ENCODE data around the gene MGAT3. TPM values are rescaled to one million over a fixed set of nuclear protein-coding genes. Genes with fewer than 3 reads are reported as not detected.

The MGAT3 gene
- total RNA-seq, 1 donor from 2014 or later: 32.7 TPM

DNA sequence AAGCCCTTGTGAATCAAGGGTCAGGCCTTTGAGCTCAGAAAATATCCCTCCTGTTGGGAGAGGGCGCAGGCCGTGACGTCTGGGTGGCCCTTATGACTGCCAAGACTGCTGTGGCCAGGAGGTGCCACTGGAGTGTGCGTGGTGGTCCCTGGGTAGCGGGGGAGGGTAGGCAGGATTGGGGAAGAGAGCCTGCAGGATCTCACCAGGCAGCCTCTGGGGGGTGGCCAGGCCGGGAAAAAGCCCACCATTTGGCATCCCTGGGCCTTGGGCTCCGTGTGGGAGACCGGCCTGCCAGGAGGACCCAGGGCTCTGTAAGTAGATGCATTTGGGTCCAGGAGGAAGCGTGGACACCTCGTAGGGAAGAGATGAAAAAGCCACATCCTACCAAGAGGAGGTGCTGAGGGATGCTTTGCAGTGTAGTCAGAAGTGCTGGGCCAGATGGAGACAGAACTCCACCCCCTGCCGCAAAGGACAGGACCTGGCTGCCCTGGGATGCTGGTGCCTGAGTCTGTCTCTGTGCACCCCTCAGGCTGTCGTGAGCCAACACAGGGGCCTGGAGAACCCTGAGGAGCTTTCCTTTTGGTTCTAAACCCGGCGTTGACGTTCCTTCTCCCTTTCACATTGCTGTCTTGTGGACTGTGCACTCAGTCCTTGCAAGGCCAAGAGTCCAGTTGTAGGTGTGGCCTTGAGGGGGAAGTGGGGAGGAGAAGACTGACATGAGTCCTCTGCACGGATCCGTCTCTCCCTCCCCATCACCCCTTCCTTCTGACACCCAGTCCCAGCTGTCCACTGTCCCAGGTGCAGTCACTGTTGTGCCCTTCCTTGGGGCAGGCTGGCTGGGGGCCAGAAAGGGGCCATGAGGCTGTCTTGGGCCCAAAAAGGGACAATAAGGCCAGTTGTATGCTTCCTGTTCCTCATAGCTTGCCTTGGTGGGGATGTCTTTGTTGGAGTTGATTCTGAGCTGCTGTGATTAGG is 32.6 kb downstream of the MGAT3 start:
- H3K27ac Mint-ChIP-seq: no peak overlapping the region
- H3K4me3 Mint-ChIP-seq (ENCODE audit: low read depth): no peak overlapping the region
- TF ChIP-seq, protein P1, sequence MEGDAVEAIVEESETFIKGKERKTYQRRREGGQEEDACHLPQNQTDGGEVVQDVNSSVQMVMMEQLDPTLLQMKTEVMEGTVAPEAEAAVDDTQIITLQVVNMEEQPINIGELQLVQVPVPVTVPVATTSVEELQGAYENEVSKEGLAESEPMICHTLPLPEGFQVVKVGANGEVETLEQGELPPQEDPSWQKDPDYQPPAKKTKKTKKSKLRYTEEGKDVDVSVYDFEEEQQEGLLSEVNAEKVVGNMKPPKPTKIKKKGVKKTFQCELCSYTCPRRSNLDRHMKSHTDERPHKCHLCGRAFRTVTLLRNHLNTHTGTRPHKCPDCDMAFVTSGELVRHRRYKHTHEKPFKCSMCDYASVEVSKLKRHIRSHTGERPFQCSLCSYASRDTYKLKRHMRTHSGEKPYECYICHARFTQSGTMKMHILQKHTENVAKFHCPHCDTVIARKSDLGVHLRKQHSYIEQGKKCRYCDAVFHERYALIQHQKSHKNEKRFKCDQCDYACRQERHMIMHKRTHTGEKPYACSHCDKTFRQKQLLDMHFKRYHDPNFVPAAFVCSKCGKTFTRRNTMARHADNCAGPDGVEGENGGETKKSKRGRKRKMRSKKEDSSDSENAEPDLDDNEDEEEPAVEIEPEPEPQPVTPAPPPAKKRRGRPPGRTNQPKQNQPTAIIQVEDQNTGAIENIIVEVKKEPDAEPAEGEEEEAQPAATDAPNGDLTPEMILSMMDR (IDR thresholded peaks at IDR 0.05; ENCODE audit: unreplicated experiment): no peak
- H3K9me3 Mint-ChIP-seq (ENCODE audit: low read depth): no peaks in the 10 kb centered on the region
- no peaks in the 10 kb centered on the region for H3K27me3 Mint-ChIP-seq
- peaks cover 6% of the 10 kb centered on the region for H3K36me3 Mint-ChIP-seq (ENCODE audit: insufficient read depth)
- no peaks in the 10 kb centered on the region for H3K4me1 Mint-ChIP-seq (ENCODE audit: low read depth)
- no peak for DNase-seq (ENCODE audit: low spot score, unreplicated experiment)

DNA sequence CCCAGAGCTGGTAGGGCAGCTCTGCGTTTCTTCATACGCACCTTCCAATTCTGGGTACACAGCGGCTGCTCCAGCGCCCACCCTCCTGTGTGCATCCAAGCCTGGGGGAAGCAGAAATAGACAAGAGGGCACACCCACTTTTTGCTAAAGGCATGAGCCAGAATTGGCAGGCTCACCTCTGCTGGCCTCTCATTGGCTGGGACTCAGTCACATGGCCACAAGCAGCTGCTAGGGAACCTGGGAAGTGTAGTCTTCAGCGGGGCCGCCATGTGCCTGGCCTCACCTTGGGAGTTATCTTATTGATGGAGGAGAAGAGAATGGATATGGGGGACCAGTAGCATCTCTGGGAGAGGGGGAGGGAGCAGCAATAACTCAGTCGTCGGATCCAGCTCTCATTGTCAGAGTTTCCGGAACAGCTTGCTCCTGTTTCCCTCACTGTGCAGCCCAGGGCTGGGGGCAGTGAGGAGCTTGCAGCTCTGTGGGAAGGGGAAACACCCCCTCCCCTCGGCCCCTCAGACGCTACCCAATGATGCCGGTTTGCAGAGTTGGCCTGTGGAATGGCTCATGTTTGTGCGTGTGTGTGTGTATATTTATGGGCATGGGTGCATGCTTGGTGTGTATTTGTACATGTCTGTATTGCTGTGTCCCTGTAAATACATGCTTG is 33.5 kb downstream of the MGAT3 start:
- no peaks in the 10 kb centered on the region for H3K27me3 Mint-ChIP-seq
- peak overlapping the region; percentile 55 for H3K27ac Mint-ChIP-seq
- H3K4me1 Mint-ChIP-seq (ENCODE audit: low read depth): no peaks in the 10 kb centered on the region
- no peak overlapping the region for H3K4me3 Mint-ChIP-seq (ENCODE audit: low read depth)
- H3K36me3 Mint-ChIP-seq (ENCODE audit: insufficient read depth): peaks cover 6% of the 10 kb centered on the region
- no peak for DNase-seq (ENCODE audit: low spot score, unreplicated experiment)
- TF ChIP-seq, protein P1 (IDR thresholded peaks at IDR 0.05; ENCODE audit: unreplicated experiment): no peak
- no peaks in the 10 kb centered on the region for H3K9me3 Mint-ChIP-seq (ENCODE audit: low read depth)

DNA sequence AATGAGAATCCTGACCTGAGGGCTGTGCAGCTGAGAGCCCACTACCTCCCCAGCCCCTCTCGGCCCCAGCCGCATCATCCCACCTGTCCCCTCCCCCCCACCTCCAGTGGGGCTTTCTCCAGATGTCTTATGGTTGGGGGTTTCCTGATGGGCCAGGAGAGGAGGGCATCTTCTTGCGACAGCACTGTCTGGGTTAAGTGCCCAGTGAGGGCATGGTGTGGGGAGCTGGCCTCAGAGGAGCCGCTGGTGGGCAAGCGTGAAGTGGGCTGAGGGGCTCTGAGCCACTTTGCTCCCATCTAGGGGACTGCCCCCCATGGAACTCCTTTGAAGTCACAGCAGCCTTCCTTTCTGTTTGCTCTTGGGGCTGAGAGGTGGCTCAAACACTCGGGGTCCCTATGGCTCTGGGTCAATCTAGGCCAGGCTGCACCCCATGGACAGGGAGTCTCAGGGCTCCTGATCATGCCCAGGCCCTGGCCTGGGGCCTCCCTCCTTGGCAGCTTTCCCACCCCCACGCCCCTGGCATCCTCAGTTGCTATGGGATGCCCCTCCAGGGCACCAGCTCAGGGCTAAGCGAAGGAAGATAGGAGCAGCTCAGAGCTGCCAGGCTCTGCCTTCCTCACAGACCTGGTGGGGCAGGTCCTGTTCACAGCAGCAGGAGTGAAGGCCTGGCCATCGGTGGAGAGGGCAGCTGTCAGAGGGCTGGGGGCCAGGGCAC is 34.3 kb downstream of the MGAT3 start:
- TF ChIP-seq, protein P1 (IDR thresholded peaks at IDR 0.05; ENCODE audit: unreplicated experiment): no peak
- H3K27me3 Mint-ChIP-seq: no peaks in the 10 kb centered on the region
- no peak overlapping the region for H3K4me3 Mint-ChIP-seq (ENCODE audit: low read depth)
- no peak for DNase-seq (ENCODE audit: low spot score, unreplicated experiment)
- no peak overlapping the region for H3K27ac Mint-ChIP-seq
- peaks cover 6% of the 10 kb centered on the region for H3K36me3 Mint-ChIP-seq (ENCODE audit: insufficient read depth)
- no peaks in the 10 kb centered on the region for H3K9me3 Mint-ChIP-seq (ENCODE audit: low read depth)
- no peaks in the 10 kb centered on the region for H3K4me1 Mint-ChIP-seq (ENCODE audit: low read depth)

DNA sequence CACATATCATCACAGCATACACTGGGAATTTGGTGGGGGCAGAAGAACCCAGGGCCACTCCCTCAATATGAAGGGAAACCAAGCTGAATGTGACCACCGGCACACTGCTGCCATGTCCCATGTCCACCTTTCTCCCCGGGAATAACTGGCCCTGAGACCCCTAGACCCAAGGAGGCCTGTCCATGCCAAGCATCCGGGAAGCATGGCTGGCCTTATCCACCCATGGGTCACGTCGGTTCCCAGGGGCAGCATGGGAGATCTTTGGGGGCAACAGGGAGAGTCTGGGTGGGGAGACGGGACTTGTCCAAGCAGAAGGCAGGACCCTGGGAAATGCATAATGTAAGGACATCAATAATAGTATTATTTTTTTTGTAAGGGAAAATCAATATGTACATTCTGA is 34.9 kb downstream of the MGAT3 start:
- Mint-ChIP-seq H3K27ac (no peak overlapping the region), H3K4me3 (ENCODE audit: low read depth) (no peak overlapping the region), H3K27me3 (no peaks in the 10 kb centered on the region), H3K36me3 (ENCODE audit: insufficient read depth) (peaks cover 6% of the 10 kb centered on the region), H3K9me3 (ENCODE audit: low read depth) (no peaks in the 10 kb centered on the region), H3K4me1 (ENCODE audit: low read depth) (no peaks in the 10 kb centered on the region)
- TF ChIP-seq, protein P1 (IDR thresholded peaks at IDR 0.05; ENCODE audit: unreplicated experiment): no peak
- DNase-seq (ENCODE audit: low spot score, unreplicated experiment): no peak

DNA sequence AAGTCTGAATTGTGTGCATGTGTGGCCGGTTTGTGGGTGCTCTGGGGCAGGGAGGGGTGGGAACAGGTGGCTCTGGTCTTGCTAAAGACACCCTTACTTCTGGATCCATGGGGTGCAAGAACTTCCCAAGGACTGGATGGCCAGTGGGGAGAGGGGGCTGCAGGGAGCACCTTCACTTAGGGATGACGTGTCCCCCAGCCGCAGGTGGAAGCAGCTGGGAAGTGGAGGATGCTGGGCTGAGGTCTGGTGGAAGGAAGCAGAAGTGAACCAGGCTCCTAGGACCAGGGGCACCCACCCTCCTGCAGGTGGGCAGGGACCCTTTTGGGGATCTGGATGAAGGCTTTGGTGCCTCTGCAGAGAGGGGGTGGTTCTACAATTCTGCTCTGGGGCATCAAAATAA is 35.4 kb downstream of the MGAT3 start:
- Mint-ChIP-seq H3K4me3 (ENCODE audit: low read depth) (no peak overlapping the region), H3K27me3 (no peaks in the 10 kb centered on the region), H3K4me1 (ENCODE audit: low read depth) (no peaks in the 10 kb centered on the region), H3K27ac (no peak overlapping the region), H3K9me3 (ENCODE audit: low read depth) (no peaks in the 10 kb centered on the region), H3K36me3 (ENCODE audit: insufficient read depth) (peaks cover 6% of the 10 kb centered on the region)
- no peak for DNase-seq (ENCODE audit: low spot score, unreplicated experiment)
- TF ChIP-seq, protein P1 (IDR thresholded peaks at IDR 0.05; ENCODE audit: unreplicated experiment): no peak

Data from progenitor cell of endocrine pancreas (in vitro differentiated cells).